ENCODE results near the gene CALHM5.

DNA sequence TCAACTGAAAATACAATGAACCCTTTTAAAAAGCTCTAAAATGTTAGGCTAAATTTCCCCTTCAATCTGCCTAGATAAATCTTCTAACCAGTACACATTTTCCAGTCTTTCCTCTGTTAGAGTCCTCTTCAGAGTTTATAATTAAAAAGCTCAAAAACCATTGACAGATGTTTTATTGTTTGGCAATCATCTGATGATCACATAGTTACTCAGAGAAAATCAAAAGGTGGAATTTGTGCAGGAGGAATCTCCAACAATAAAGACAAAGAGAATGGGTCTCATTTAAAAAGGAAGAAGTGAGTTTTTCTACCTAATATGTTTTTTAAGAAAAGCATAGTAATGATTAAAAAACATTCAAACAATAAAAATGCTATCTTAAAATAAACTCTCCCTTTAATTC is 31.0 kb downstream of the CALHM5 start:
- TF ChIP-seq, protein P1, sequence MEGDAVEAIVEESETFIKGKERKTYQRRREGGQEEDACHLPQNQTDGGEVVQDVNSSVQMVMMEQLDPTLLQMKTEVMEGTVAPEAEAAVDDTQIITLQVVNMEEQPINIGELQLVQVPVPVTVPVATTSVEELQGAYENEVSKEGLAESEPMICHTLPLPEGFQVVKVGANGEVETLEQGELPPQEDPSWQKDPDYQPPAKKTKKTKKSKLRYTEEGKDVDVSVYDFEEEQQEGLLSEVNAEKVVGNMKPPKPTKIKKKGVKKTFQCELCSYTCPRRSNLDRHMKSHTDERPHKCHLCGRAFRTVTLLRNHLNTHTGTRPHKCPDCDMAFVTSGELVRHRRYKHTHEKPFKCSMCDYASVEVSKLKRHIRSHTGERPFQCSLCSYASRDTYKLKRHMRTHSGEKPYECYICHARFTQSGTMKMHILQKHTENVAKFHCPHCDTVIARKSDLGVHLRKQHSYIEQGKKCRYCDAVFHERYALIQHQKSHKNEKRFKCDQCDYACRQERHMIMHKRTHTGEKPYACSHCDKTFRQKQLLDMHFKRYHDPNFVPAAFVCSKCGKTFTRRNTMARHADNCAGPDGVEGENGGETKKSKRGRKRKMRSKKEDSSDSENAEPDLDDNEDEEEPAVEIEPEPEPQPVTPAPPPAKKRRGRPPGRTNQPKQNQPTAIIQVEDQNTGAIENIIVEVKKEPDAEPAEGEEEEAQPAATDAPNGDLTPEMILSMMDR (IDR thresholded peaks at IDR 0.05): no peak
- TF ChIP-seq POLR2A (IDR thresholded peaks at IDR 0.05): no peak

Measured in thyroid gland (tissue), 4 donors.